VCaP (cell line): ENCODE data around the gene SLC6A18.

Source experiments
- H3K27ac ChIP-seq: fragments of 450-650 bp; 2 replicates; pipeline ENCODE4 v1.5.1; 2017
- CTCF ChIP-seq: fragments of 450-650 bp; conservative IDR thresholded peaks from 2 replicates; pipeline ENCODE4 v1.5.1; 2017; ENCODE audit warnings: mild to moderate bottlenecking, moderate library complexity

The SLC6A18 gene

GRCh38 chr5:1246711-1247431 lies 21.7 kb downstream of the SLC6A18 start:
- TF ChIP-seq CTCF: no peak

GRCh38 chr5:1247811-1248210 lies 22.6 kb downstream of the SLC6A18 start:
- no peak overlapping the region for H3K27ac ChIP-seq

More at GRCh38 chr5:1246711-1247431, 21.7 kb downstream of the SLC6A18 start:
- no peak overlapping the region; the same call in 1 of the 2 replicates for H3K27ac ChIP-seq

GRCh38 chr5:1249366-1250280 lies 24.4 kb downstream of the SLC6A18 start:
- no peak overlapping the region for H3K27ac ChIP-seq
- TF ChIP-seq CTCF: no peak

More at GRCh38 chr5:1247811-1248210, 22.6 kb downstream of the SLC6A18 start:
- TF ChIP-seq CTCF: no peak

- TF ChIP-seq CTCF: no peak
- H3K27ac ChIP-seq: no peak overlapping the region
These were observed 26.7 kb downstream of the SLC6A18 start for GRCh38 chr5:1251678-1252580.

GRCh38 chr5:1252681-1253080 lies 27.5 kb downstream of the SLC6A18 start:
- TF ChIP-seq CTCF: no peak
- H3K27ac ChIP-seq: no peak overlapping the region

- TF ChIP-seq CTCF: no peak
- no peak overlapping the region for H3K27ac ChIP-seq
These were observed 28.4 kb downstream of the SLC6A18 start for GRCh38 chr5:1253456-1254105.
